HepG2 (cell line): ENCODE measurements around the gene CCDC148. TPM values are rescaled to one million over a fixed set of nuclear protein-coding genes. Genes with fewer than 3 reads are reported as not detected.

Experiments
- ATAC-seq: fragments of 200-7000 bp; cut with Tn5 transposase; 3 replicates; pipeline ENCODE4 v1.9.1; 2020; ENCODE audit warnings: mild to moderate bottlenecking, moderate library complexity
- BruUV-seq: library from RNA; stranded (reverse); fragments of 400-500 nt; replicated peaks from 2 replicates; lab custom pipeline; 2021; lab: Mats Ljungman, UMichigan
- CTCF ChIA-PET: fragments of 300-600 bp; formaldehyde crosslinking; extraction: SDS; loops from one replicate; lab custom pipeline; 2021; ENCODE audit warnings: low total read pairs, inconsistent platforms, low intra/inter-chr PET ratio; lab: Yijun Ruan, JAX
- POLR2A ChIA-PET: fragments of 350-600 bp; sonication (Branson Sonifier 250); formaldehyde crosslinking; loops from one replicate; lab custom pipeline; 2020; ENCODE audit warnings: antibody characterized with exemption, inconsistent platforms; lab: Yijun Ruan, JAX
- DNase-seq: peaks from one replicate; pipeline ENCODE4 v3.0.0-alpha.2; 2015; ENCODE audit warnings: low spot score
- FAIRE-seq: peaks from 3 replicates; lab custom pipeline; 2011; peaks lifted over from hg19 to GRCh38; lab: Jason Lieb, UNC
- H2AFZ ChIP-seq: one replicate; pipeline ENCODE4 v1.6.1; 2011; ENCODE audit warnings: low read length, inconsistent platforms
- H3K27ac ChIP-seq: fragments of 300-600 bp; 3 replicates; pipeline ENCODE4 v1.8.0; 2011; ENCODE audit warnings: mixed run types, mild to moderate bottlenecking, mixed read lengths, low read length, inconsistent platforms; ENCODE audit not compliant: insufficient read depth; ENCODE audit errors: extremely low read length
- H3K27me3 ChIP-seq, 2 experiments: fragments of 200-600 bp in 1 of 2; 2 replicates in 1 of 2; 3 replicates in 1 of 2; pipeline versions ENCODE4 v1.6.0 to v1.8.0; 2011; ENCODE audit warnings: low read length in 2 of 2, mild to moderate bottlenecking in 2 of 2, moderate library complexity in 2 of 2, inconsistent platforms in 1 of 2; ENCODE audit not compliant: insufficient read depth in 2 of 2, control insufficient read depth in 1 of 2
- H3K36me3 ChIP-seq, 2 experiments: fragments of 200-600 bp in 1 of 2; replicated peaks in 1 of 2; 2 replicates in 1 of 2; 3 replicates in 1 of 2; pipeline versions ENCODE4 v1.5.1 to v1.8.0; 2011; ENCODE audit warnings: low read length in 2 of 2, inconsistent platforms in 1 of 2; ENCODE audit not compliant: insufficient read depth in 2 of 2, control insufficient read depth in 1 of 2
- H3K4me1 ChIP-seq: 2 replicates; pipeline ENCODE4 v1.5.1; 2012; ENCODE audit warnings: low read length, inconsistent platforms; ENCODE audit not compliant: insufficient read depth
- H3K4me2 ChIP-seq: 2 replicates; pipeline ENCODE4 v1.6.0; 2011; ENCODE audit warnings: low read depth, low read length, inconsistent platforms
- H3K4me3 ChIP-seq, 3 experiments: fragments of 200-600 bp in 1 of 3; sonication (generic), shearing (Covaris generic) in 1 of 3; replicated peaks in 1 of 3; 2 replicates each; pipeline ENCODE4 v1.5.1; 2011 to 2016; ENCODE audit warnings: low read length in 3 of 3, inconsistent platforms in 2 of 3, low read depth in 2 of 3, mild to moderate bottlenecking in 2 of 3, control low read depth in 1 of 3, mixed read lengths in 1 of 3; ENCODE audit not compliant: insufficient read depth in 1 of 3
- H3K79me2 ChIP-seq: one replicate; pipeline ENCODE4 v1.6.1; 2011; ENCODE audit warnings: low read length, inconsistent platforms; ENCODE audit not compliant: insufficient read depth
- H3K9ac ChIP-seq: 2 replicates; pipeline ENCODE4 v1.6.0; 2011; ENCODE audit warnings: mild to moderate bottlenecking, low read depth, low read length, inconsistent platforms; ENCODE audit not compliant: insufficient read depth
- H3K9me3 ChIP-seq: 2 replicates; pipeline ENCODE4 v1.5.1; 2012; ENCODE audit warnings: mild to moderate bottlenecking, low read length
- H4K20me1 ChIP-seq: 2 replicates; pipeline ENCODE4 v1.6.0; 2011; ENCODE audit warnings: inconsistent platforms, mild to moderate bottlenecking, low read length, moderate library complexity; ENCODE audit not compliant: insufficient read depth
- CC2D1A ChIP-seq: sonication (generic); formaldehyde crosslinking; IDR thresholded peaks from 2 replicates; pipeline ENCODE4 v1.8.1; 2023; ENCODE audit warnings: mild to moderate bottlenecking, missing genetic modification reagents
- CEBPZ ChIP-seq: IDR thresholded peaks from 2 replicates; pipeline ENCODE4 v1.6.1; 2012; ENCODE audit warnings: low read length, improper control_type of control experiment
- FLYWCH1 ChIP-seq: sonication (generic); formaldehyde crosslinking; IDR thresholded peaks from 2 replicates; pipeline ENCODE4 v1.8.1; 2023; ENCODE audit warnings: mild to moderate bottlenecking, missing genetic modification reagents
- FOXA1 ChIP-seq, 2 experiments: fragments of 450-650 bp in 1 of 2; sonication (generic) in 1 of 2; formaldehyde crosslinking in 1 of 2; IDR thresholded peaks; 2 replicates each; pipeline versions ENCODE4 v1.4.0 to v1.6.1; 2016 to 2020; ENCODE audit warnings: missing genetic modification reagents in 1 of 2
- FOXM1 ChIP-seq: sonication (generic); formaldehyde crosslinking; IDR thresholded peaks from 2 replicates; pipeline ENCODE4 v1.5.0; 2020; ENCODE audit warnings: missing genetic modification reagents
- ISX ChIP-seq: sonication (generic); formaldehyde crosslinking; conservative IDR thresholded peaks from 2 replicates; pipeline ENCODE4 v1.5.0; 2020; ENCODE audit warnings: missing genetic modification reagents
- MXI1 ChIP-seq: IDR thresholded peaks from 3 replicates; pipeline ENCODE4 v1.6.1; 2012; ENCODE audit warnings: low read depth, low read length, inconsistent platforms, borderline replicate concordance
- TBX3 ChIP-seq: fragments of 450-650 bp; IDR thresholded peaks from 2 replicates; pipeline ENCODE4 v1.6.1; 2017; ENCODE audit warnings: antibody characterized with exemption, mild to moderate bottlenecking, inconsistent platforms, borderline replicate concordance
- ZBTB37 ChIP-seq: sonication (generic); formaldehyde crosslinking; IDR thresholded peaks from 2 replicates; pipeline ENCODE4 v1.4.0; 2020; ENCODE audit warnings: mild to moderate bottlenecking, missing genetic modification reagents
- ZNF180 ChIP-seq: sonication (generic); formaldehyde crosslinking; IDR thresholded peaks from 2 replicates; pipeline ENCODE4 v1.4.0; 2020; ENCODE audit warnings: low read depth, missing genetic modification reagents, borderline replicate concordance
- ZNF354B ChIP-seq: sonication (generic); formaldehyde crosslinking; IDR thresholded peaks from 2 replicates; pipeline ENCODE4 v1.8.0; 2022; ENCODE audit warnings: mild to moderate bottlenecking, missing genetic modification reagents
- ZNF552 ChIP-seq: sonication (generic); formaldehyde crosslinking; IDR thresholded peaks from 2 replicates; pipeline ENCODE4 v1.9.0; 2022; ENCODE audit warnings: missing genetic modification reagents, mild to moderate bottlenecking, borderline replicate concordance
- WGBS: methylation state at CpG from one replicate; pipeline ENCODE4 v1.1.6; 2017; ENCODE audit warnings: low lambda C conversion rate; 5-methylcytosine and 5-hydroxymethylcytosine counted together
- in situ Hi-C: cut with HindIII; loops from 2 replicates; pipeline ENCODE4 v1.10.0; 2017; ENCODE audit warnings: low pct_unique_long_range_greater_than_20kb; ENCODE audit not compliant: extremely low pct_ligation_motif_present
- intact Hi-C: fragments of 100-400 bp; cut with micrococcal nuclease; formaldehyde crosslinking; loops from one replicate; pipeline ENCODE4 v1.10.0; 2022; ENCODE audit not compliant: unreplicated experiment
- polyA plus RNA-seq, 8 experiments: library from polyadenylated mRNA; depleted of rRNA in 3 of 8; stranded (reverse) in 7 of 8; unstranded in 1 of 8; fragments of >200 nt; fragmentation: Illumina TruSeq in 4 of 8; extraction: Trizol in 4 of 8; gene quantifications; 2 replicates each; pipeline versions ENCODE4 v1.2.1 to v1.2.3, GENCODE V29; 2011 to 2016; ENCODE audit warnings: low read depth in 4 of 8, missing spikeins in 1 of 8, mixed read lengths in 1 of 8; ENCODE audit not compliant: insufficient read depth in 1 of 8
- total RNA-seq, 5 experiments: library from RNA; depleted of rRNA; stranded (reverse); fragments of >200 nt; fragmentation: Illumina TruSeq; extraction: Trizol; gene quantifications; 2 replicates each; pipeline ENCODE4 v1.2.3, GENCODE V29; 2016; ENCODE audit warnings: low read depth in 1 of 5
- TF ChIP-seq, protein P1 (sequence below): sonication (generic); formaldehyde crosslinking; IDR thresholded peaks from 2 replicates; pipeline ENCODE4 v1.4.0; 2020; ENCODE audit warnings: mild to moderate bottlenecking, missing genetic modification reagents

Gene CCDC148
- total and polyA plus RNA-seq, 2 of the 13 experiments (the other 11 are each of a cell fraction or from before 2014, with no cell fraction given) = 0.30 to 0.49 TPM

DNA sequence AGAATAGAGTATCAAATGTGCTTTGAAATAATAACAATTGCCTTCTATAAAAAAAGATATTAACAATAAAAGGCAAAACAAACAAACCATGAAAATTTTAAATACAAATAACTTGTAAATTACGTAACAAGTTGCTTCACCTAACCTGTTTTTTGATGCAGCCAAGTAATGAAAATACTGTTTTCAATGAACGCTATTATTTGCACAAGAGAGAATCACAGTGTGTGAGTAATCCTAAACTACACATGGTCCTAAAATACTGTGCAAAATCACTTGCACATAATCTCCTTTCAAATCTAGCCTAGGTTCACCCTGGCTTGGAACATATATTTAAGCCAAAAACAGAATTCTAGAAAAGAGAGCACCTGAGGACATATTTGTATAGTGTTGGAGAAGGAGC, 98.9 kb downstream of the CCDC148 start:
- H3K9me3 ChIP-seq = no peaks in the 10 kb centered on the region
- H3K4me2 ChIP-seq = no peak overlapping the region
- no TSS peak for BruUV-seq
- no peaks in the 10 kb centered on the region for H4K20me1 ChIP-seq
- no peak overlapping the region for H3K27ac ChIP-seq
- no peak overlapping the region for H2AFZ ChIP-seq
- no peak for FAIRE-seq
- no peaks in the 10 kb centered on the region for H3K27me3 ChIP-seq
- CTCF ChIA-PET = no interaction called here
- in situ Hi-C loops = no loop called here
- no peak for TF ChIP-seq TBX3
- TF ChIP-seq ZNF552 (CRISPR knock-in tag) = no peak
- TF ChIP-seq, protein P1, sequence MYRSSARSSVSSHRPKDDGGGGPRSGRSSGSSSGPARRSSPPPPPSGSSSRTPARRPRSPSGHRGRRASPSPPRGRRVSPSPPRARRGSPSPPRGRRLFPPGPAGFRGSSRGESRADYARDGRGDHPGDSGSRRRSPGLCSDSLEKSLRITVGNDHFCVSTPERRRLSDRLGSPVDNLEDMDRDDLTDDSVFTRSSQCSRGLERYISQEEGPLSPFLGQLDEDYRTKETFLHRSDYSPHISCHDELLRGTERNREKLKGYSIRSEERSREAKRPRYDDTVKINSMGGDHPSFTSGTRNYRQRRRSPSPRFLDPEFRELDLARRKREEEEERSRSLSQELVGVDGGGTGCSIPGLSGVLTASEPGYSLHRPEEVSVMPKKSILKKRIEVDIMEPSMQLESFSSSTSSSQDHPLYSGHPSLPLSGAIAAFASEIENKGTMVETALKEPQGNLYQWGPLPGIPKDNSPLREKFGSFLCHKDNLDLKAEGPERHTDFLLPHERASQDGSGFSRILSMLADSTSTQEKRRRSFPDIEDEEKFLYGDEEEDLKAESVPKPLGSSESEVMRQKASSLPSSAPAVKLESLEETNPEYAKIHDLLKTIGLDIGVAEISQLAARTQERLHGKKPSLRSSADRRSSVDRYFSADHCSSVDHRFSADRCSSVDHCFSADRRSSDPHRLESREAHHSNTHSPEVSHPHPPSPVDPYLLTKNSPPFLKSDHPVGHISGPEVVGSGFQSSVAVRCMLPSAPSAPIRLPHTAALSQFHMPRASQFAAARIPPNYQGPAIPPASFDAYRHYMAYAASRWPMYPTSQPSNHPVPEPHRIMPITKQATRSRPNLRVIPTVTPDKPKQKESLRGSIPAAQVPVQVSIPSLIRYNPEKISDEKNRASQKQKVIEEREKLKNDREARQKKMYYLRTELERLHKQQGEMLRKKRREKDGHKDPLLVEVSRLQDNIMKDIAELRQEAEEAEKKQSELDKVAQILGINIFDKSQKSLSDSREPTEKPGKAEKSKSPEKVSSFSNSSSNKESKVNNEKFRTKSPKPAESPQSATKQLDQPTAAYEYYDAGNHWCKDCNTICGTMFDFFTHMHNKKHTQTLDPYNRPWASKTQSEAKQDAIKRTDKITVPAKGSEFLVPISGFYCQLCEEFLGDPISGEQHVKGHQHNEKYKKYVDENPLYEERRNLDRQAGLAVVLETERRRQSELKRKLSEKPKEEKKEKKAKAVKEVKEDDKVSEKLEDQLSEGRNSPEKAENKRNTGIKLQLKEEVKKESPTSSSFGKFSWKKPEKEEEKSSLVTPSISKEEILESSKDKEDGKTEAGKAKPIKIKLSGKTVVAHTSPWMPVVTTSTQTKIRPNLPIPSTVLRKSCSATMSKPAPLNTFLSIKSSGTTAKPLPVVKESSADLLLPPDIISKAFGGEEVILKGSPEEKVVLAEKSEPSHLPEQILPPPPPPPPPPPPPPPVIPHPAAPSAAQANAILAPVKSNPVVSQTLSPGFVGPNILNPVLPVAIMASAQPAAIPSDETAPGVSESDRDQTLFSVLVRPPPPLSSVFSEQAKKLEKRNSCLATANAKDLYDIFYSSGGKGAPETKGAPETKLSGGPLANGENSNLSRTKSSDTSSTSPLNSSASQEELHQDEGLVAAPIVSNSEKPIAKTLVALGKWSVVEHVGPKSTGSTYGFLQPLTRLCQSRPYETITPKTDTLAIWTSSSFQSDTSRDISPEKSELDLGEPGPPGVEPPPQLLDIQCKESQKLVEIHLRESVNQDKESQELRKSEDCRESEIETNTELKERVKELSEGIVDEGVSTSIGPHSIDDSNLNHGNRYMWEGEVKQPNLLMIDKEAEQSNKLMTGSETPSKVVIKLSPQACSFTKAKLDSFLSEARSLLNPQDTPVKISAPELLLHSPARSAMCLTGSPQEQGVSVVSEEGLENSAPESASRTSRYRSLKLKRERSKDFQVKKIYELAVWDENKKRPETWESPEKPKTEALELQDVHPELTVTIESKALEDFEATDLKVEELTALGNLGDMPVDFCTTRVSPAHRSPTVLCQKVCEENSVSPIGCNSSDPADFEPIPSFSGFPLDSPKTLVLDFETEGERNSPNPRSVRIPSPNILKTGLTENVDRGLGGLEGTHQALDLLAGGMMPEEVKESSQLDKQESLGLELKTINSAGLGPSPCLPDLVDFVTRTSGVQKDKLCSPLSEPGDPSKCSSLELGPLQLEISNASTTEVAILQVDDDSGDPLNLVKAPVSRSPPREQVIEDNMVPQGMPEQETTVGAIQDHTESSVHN (CRISPR knock-in tag) = no peak
- no peak for TF ChIP-seq FOXA1 (IDR thresholded peaks at IDR 0.05)
- TF ChIP-seq FOXA1 (CRISPR knock-in tag; IDR thresholded peaks at IDR 0.05) = no peak
- no peak for TF ChIP-seq MXI1
- TF ChIP-seq CC2D1A (CRISPR knock-in tag) = no peak
- no peak for TF ChIP-seq ISX (CRISPR knock-in tag)
- TF ChIP-seq ZNF180 (CRISPR knock-in tag) = no peak
- TF ChIP-seq CEBPZ = no peak
- no peak for TF ChIP-seq FLYWCH1 (CRISPR knock-in tag)
- no peak for TF ChIP-seq FOXM1
- no peak for TF ChIP-seq ZBTB37 (CRISPR knock-in tag)
- TF ChIP-seq ZNF354B (CRISPR knock-in tag) = no peak
- TF ChIP-seq, all 625 proteins: peak for 0
- H3K4me1 ChIP-seq = peaks cover 15% of the 10 kb centered on the region
- POLR2A ChIA-PET = no interaction called here
- ATAC-seq (no peak), DNase-seq (no peak)
- intact Hi-C loops = no loop called here
- H3K79me2 ChIP-seq = no peaks in the 10 kb centered on the region
- 59% methylated on average over 2 of the region's 2 CpGs for WGBS
- no peaks in the 10 kb centered on the region for H3K36me3 ChIP-seq
- no peak overlapping the region for H3K9ac ChIP-seq
- no peak overlapping the region for H3K4me3 ChIP-seq
